Measurements from ENCODE around the gene ALK. TPM values are rescaled to one million over a fixed set of nuclear protein-coding genes. Genes with fewer than 3 reads are reported as not detected.

Gene ALK
- total and polyA plus RNA-seq, 3 experiments from 2014 or later: not detected

GRCh38 chr2:29797916-29798315 is 123.5 kb downstream of the ALK start:
- Mint-ChIP-seq H3K27me3 (peaks cover 3 to 11% of the 10 kb centered on the region in 2 donors), H3K4me3 (no peak overlapping the region), H3K27ac (no peak overlapping the region), H3K4me1 (no peaks in the 10 kb centered on the region), H3K36me3 (no peaks in the 10 kb centered on the region), H3K9me3 (no peaks in the 10 kb centered on the region)
- Histone ChIP-seq H3K4me3 (ENCODE audit: low read length) (no peak overlapping the region), H3K27ac (ENCODE audit: low read depth, low read length) (no peak overlapping the region), H3K36me3 (ENCODE audit: insufficient read depth, low read length) (no peaks in the 10 kb centered on the region), H3K27me3 (ENCODE audit: insufficient read depth, low read length, poor library complexity, severe bottlenecking) (no peaks in the 10 kb centered on the region), H3K4me1 (ENCODE audit: insufficient read depth, low read length) (no peaks in the 10 kb centered on the region), H3K9me3 (ENCODE audit: low read length) (no peaks in the 10 kb centered on the region)
- ChIA-PET POLR2A (no interaction called here), CTCF (interaction anchor here (0.9 kb wide), 1 partner anchor 15 kb away, joined by 3 read pairs; no protein-coding TSS in a partner anchor)
- DNase-seq: no peak

- Histone ChIP-seq H3K27me3 (ENCODE audit: insufficient read depth, low read length, poor library complexity, severe bottlenecking) (no peaks in the 10 kb centered on the region), H3K36me3 (ENCODE audit: insufficient read depth, low read length) (no peaks in the 10 kb centered on the region), H3K4me3 (ENCODE audit: low read length) (no peak overlapping the region), H3K9me3 (ENCODE audit: low read length) (no peaks in the 10 kb centered on the region), H3K27ac (ENCODE audit: low read depth, low read length) (no peak overlapping the region), H3K4me1 (ENCODE audit: insufficient read depth, low read length) (no peaks in the 10 kb centered on the region)
- Mint-ChIP-seq H3K36me3 (no peaks in the 10 kb centered on the region), H3K4me3 (no peak overlapping the region), H3K27me3 (peaks cover 3 to 8% of the 10 kb centered on the region in 2 donors), H3K4me1 (no peaks in the 10 kb centered on the region), H3K27ac (no peak overlapping the region), H3K9me3 (no peaks in the 10 kb centered on the region)
- ChIA-PET CTCF (no interaction called here), POLR2A (no interaction called here)
- no peak for DNase-seq
Observed at GRCh38 chr2:29796446-29796845, 124.9 kb downstream of the ALK start.

- CTCF ChIA-PET: no interaction called here
- no peak overlapping the region for H3K27ac Mint-ChIP-seq
- POLR2A ChIA-PET: no interaction called here
Observed at GRCh38 chr2:29789911-29790485, 131.4 kb downstream of the ALK start.

GRCh38 chr2:29787473-29788465 is 133.6 kb downstream of the ALK start:
- no peak overlapping the region for H3K4me3 Mint-ChIP-seq
- no peak for DNase-seq
- Histone ChIP-seq H3K4me3 (ENCODE audit: low read length) (no peak overlapping the region), H3K36me3 (ENCODE audit: insufficient read depth, low read length) (no peaks in the 10 kb centered on the region), H3K27me3 (ENCODE audit: insufficient read depth, low read length, poor library complexity, severe bottlenecking) (no peaks in the 10 kb centered on the region), H3K27ac (ENCODE audit: low read depth, low read length) (no peak overlapping the region), H3K9me3 (ENCODE audit: low read length) (no peaks in the 10 kb centered on the region), H3K4me1 (ENCODE audit: insufficient read depth, low read length) (no peaks in the 10 kb centered on the region)
- CTCF ChIA-PET: no interaction called here
- H3K27me3 Mint-ChIP-seq: peaks cover 10 to 37% of the 10 kb centered on the region in 2 donors
- H3K36me3 Mint-ChIP-seq: no peaks in the 10 kb centered on the region
- no peaks in the 10 kb centered on the region for H3K4me1 Mint-ChIP-seq
- POLR2A ChIA-PET: no interaction called here
- H3K9me3 Mint-ChIP-seq: peaks cover 0 to 2% (median 0%) of the 10 kb centered on the region in 5 donors
- no peak overlapping the region for H3K27ac Mint-ChIP-seq

More at GRCh38 chr2:29789911-29790485, 131.4 kb downstream of the ALK start:
- no peak for DNase-seq
- Histone ChIP-seq H3K4me3 (ENCODE audit: low read length) (no peak overlapping the region), H3K4me1 (ENCODE audit: insufficient read depth, low read length) (no peaks in the 10 kb centered on the region), H3K27me3 (ENCODE audit: insufficient read depth, low read length, poor library complexity, severe bottlenecking) (no peaks in the 10 kb centered on the region), H3K9me3 (ENCODE audit: low read length) (no peaks in the 10 kb centered on the region), H3K27ac (ENCODE audit: low read depth, low read length) (no peak overlapping the region), H3K36me3 (ENCODE audit: insufficient read depth, low read length) (no peaks in the 10 kb centered on the region)
- peaks cover 4 to 24% of the 10 kb centered on the region in 2 donors for H3K27me3 Mint-ChIP-seq
- H3K4me1 Mint-ChIP-seq: no peaks in the 10 kb centered on the region
- H3K9me3 Mint-ChIP-seq: peaks cover 0 to 2% (median 0%) of the 10 kb centered on the region in 5 donors
- no peak overlapping the region for H3K4me3 Mint-ChIP-seq
- no peaks in the 10 kb centered on the region for H3K36me3 Mint-ChIP-seq

GRCh38 chr2:29786361-29786760 is 135.0 kb downstream of the ALK start:
- Histone ChIP-seq H3K36me3 (ENCODE audit: insufficient read depth, low read length) (no peaks in the 10 kb centered on the region), H3K4me3 (ENCODE audit: low read length) (no peak overlapping the region), H3K9me3 (ENCODE audit: low read length) (no peaks in the 10 kb centered on the region), H3K27me3 (ENCODE audit: insufficient read depth, low read length, poor library complexity, severe bottlenecking) (no peaks in the 10 kb centered on the region), H3K27ac (ENCODE audit: low read depth, low read length) (no peak overlapping the region), H3K4me1 (ENCODE audit: insufficient read depth, low read length) (no peaks in the 10 kb centered on the region)
- CTCF ChIA-PET: no interaction called here
- Mint-ChIP-seq H3K4me1 (no peaks in the 10 kb centered on the region), H3K4me3 (no peak overlapping the region), H3K27ac (no peak overlapping the region), H3K27me3 (peaks cover 11 to 43% of the 10 kb centered on the region in 2 donors), H3K9me3 (peaks cover 0 to 2% (median 0%) of the 10 kb centered on the region in 5 donors), H3K36me3 (no peaks in the 10 kb centered on the region)
- POLR2A ChIA-PET: no interaction called here
- DNase-seq: no peak

GRCh38 chr2:29783666-29784065 is 137.7 kb downstream of the ALK start:
- no peaks in the 10 kb centered on the region for H3K4me1 Mint-ChIP-seq
- DNase-seq: no peak
- no peak overlapping the region for H3K27ac ChIP-seq (ENCODE audit: low read depth, low read length)
- no peaks in the 10 kb centered on the region for H3K36me3 ChIP-seq (ENCODE audit: insufficient read depth, low read length)
- peaks cover 12 to 33% of the 10 kb centered on the region in 2 donors for H3K27me3 Mint-ChIP-seq
- no peaks in the 10 kb centered on the region for H3K4me1 ChIP-seq (ENCODE audit: insufficient read depth, low read length)
- H3K4me3 ChIP-seq (ENCODE audit: low read length): no peak overlapping the region
- H3K4me3 Mint-ChIP-seq: no peak overlapping the region
- H3K27ac Mint-ChIP-seq: no peak overlapping the region
- ChIA-PET CTCF (no interaction called here), POLR2A (no interaction called here)
- no peaks in the 10 kb centered on the region for H3K9me3 Mint-ChIP-seq
- H3K36me3 Mint-ChIP-seq: no peaks in the 10 kb centered on the region
- H3K27me3 ChIP-seq (ENCODE audit: insufficient read depth, low read length, poor library complexity, severe bottlenecking): no peaks in the 10 kb centered on the region
- no peaks in the 10 kb centered on the region for H3K9me3 ChIP-seq (ENCODE audit: low read length)

- H3K4me1 ChIP-seq (ENCODE audit: insufficient read depth, low read length): no peaks in the 10 kb centered on the region
- H3K27ac ChIP-seq (ENCODE audit: low read depth, low read length): no peak overlapping the region
- H3K36me3 Mint-ChIP-seq: no peaks in the 10 kb centered on the region
- no peaks in the 10 kb centered on the region for H3K4me1 Mint-ChIP-seq
- H3K9me3 ChIP-seq (ENCODE audit: low read length): no peaks in the 10 kb centered on the region
- H3K27me3 Mint-ChIP-seq: peaks cover 16 to 36% of the 10 kb centered on the region in 2 donors
- H3K36me3 ChIP-seq (ENCODE audit: insufficient read depth, low read length): no peaks in the 10 kb centered on the region
- no peak overlapping the region for H3K27ac Mint-ChIP-seq
- no peaks in the 10 kb centered on the region for H3K27me3 ChIP-seq (ENCODE audit: insufficient read depth, low read length, poor library complexity, severe bottlenecking)
- no peak overlapping the region for H3K4me3 Mint-ChIP-seq
- H3K9me3 Mint-ChIP-seq: no peaks in the 10 kb centered on the region
- no peak overlapping the region for H3K4me3 ChIP-seq (ENCODE audit: low read length)
- no peak for DNase-seq
- ChIA-PET POLR2A (no interaction called here), CTCF (no interaction called here)
Observed at GRCh38 chr2:29782549-29783458, 138.6 kb downstream of the ALK start.

GRCh38 chr2:29782087-29782486 is 139.3 kb downstream of the ALK start:
- Mint-ChIP-seq H3K36me3 (no peaks in the 10 kb centered on the region), H3K4me1 (no peaks in the 10 kb centered on the region), H3K9me3 (no peaks in the 10 kb centered on the region), H3K27me3 (peaks cover 17 to 33% of the 10 kb centered on the region in 2 donors), H3K27ac (no peak overlapping the region), H3K4me3 (no peak overlapping the region)
- Histone ChIP-seq H3K36me3 (ENCODE audit: insufficient read depth, low read length) (no peaks in the 10 kb centered on the region), H3K27me3 (ENCODE audit: insufficient read depth, low read length, poor library complexity, severe bottlenecking) (no peaks in the 10 kb centered on the region), H3K27ac (ENCODE audit: low read depth, low read length) (no peak overlapping the region), H3K4me3 (ENCODE audit: low read length) (no peak overlapping the region), H3K4me1 (ENCODE audit: insufficient read depth, low read length) (no peaks in the 10 kb centered on the region), H3K9me3 (ENCODE audit: low read length) (no peaks in the 10 kb centered on the region)
- ChIA-PET CTCF (no interaction called here), POLR2A (no interaction called here)
- no peak for DNase-seq
